ENCODE results near the gene TMEM164.

DNA sequence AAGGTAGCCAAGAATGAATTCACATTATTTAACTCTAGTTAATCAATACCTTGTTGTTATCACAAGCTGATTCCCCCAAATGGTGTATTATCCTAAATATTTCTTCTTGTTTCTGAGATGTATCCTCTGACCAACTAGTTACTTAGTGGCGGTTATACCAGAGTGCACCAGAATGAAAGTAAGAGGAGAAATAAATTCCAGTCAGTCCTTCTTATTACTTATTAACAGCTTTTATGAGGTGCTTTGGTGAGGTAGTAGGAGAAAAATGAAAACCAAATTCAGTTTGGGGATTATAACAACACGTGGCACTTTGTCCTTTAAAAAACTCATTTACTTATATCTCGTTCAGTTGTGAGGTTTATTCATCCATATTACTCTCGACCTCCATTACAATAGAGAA lies 213.1 kb downstream of the TMEM164 start:
- TF ChIP-seq CTCF (IDR thresholded peaks at IDR 0.05 in 2 of 3, conservative IDR thresholded peaks at IDR 0.05 in 1 of 3; ENCODE audit: control insufficient read depth in 2 of 3, extremely low read depth in 1 of 3, insufficient read depth in 1 of 3, low read depth in 3 of 3, low read length in 3 of 3), result no peak
- TF ChIP-seq MTA3 (IDR thresholded peaks at IDR 0.05; ENCODE audit: borderline replicate concordance, low read length), result no peak
- no peak for TF ChIP-seq STAT1 (conservative IDR thresholded peaks at IDR 0.05)
- no peak for TF ChIP-seq FOXM1 (IDR thresholded peaks at IDR 0.05; ENCODE audit: low read depth, low read length)
- TF ChIP-seq, protein P1, sequence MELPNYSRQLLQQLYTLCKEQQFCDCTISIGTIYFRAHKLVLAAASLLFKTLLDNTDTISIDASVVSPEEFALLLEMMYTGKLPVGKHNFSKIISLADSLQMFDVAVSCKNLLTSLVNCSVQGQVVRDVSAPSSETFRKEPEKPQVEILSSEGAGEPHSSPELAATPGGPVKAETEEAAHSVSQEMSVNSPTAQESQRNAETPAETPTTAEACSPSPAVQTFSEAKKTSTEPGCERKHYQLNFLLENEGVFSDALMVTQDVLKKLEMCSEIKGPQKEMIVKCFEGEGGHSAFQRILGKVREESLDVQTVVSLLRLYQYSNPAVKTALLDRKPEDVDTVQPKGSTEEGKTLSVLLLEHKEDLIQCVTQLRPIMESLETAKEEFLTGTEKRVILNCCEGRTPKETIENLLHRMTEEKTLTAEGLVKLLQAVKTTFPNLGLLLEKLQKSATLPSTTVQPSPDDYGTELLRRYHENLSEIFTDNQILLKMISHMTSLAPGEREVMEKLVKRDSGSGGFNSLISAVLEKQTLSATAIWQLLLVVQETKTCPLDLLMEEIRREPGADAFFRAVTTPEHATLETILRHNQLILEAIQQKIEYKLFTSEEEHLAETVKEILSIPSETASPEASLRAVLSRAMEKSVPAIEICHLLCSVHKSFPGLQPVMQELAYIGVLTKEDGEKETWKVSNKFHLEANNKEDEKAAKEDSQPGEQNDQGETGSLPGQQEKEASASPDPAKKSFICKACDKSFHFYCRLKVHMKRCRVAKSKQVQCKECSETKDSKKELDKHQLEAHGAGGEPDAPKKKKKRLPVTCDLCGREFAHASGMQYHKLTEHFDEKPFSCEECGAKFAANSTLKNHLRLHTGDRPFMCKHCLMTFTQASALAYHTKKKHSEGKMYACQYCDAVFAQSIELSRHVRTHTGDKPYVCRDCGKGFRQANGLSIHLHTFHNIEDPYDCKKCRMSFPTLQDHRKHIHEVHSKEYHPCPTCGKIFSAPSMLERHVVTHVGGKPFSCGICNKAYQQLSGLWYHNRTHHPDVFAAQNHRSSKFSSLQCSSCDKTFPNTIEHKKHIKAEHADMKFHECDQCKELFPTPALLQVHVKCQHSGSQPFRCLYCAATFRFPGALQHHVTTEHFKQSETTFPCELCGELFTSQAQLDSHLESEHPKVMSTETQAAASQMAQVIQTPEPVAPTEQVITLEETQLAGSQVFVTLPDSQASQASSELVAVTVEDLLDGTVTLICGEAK (IDR thresholded peaks at IDR 0.05; ENCODE audit: borderline replicate concordance), result no peak
- TF ChIP-seq CEBPZ (IDR thresholded peaks at IDR 0.05; ENCODE audit: low read depth, low read length), result no peak
- no peak for TF ChIP-seq POLR2A (IDR thresholded peaks at IDR 0.05; ENCODE audit: low read depth, low read length)
- TF ChIP-seq CREM (IDR thresholded peaks at IDR 0.05; ENCODE audit: low read depth), result no peak
- no peak for TF ChIP-seq EP300 (IDR thresholded peaks at IDR 0.05; ENCODE audit: borderline replicate concordance in 1 of 2, control insufficient read depth in 1 of 2, low read depth in 2 of 2, low read length in 2 of 2)

Measured in GM12878 (cell line).